Glutamatergic neuron (in vitro differentiated cells): ENCODE data around the gene NPVF. TPM values are rescaled to one million over a fixed set of nuclear protein-coding genes. Genes with fewer than 3 reads are reported as not detected.

Experiments
- DNase-seq: peaks from one replicate; pipeline ENCODE4 v3.0.0; 2022
- H3K27ac Mint-ChIP-seq: one replicate; pipeline ENCODE4 v1.8.0; 2020; ENCODE audit warnings: mild to moderate bottlenecking, mixed read lengths, inconsistent platforms; ENCODE audit not compliant: unreplicated experiment
- H3K27me3 Mint-ChIP-seq: one replicate; pipeline ENCODE4 v1.8.0; 2020; ENCODE audit warnings: mild to moderate bottlenecking, moderate library complexity, mixed read lengths, inconsistent platforms; ENCODE audit not compliant: unreplicated experiment
- H3K36me3 Mint-ChIP-seq: one replicate; pipeline ENCODE4 v1.8.0; 2020; ENCODE audit warnings: mild to moderate bottlenecking, mixed read lengths, inconsistent platforms; ENCODE audit not compliant: unreplicated experiment
- H3K4me1 Mint-ChIP-seq: one replicate; pipeline ENCODE4 v1.8.0; 2020; ENCODE audit warnings: mild to moderate bottlenecking, low read depth, mixed read lengths, inconsistent platforms; ENCODE audit not compliant: unreplicated experiment
- H3K4me3 Mint-ChIP-seq: one replicate; pipeline ENCODE4 v1.8.0; 2020; ENCODE audit warnings: mild to moderate bottlenecking, mixed read lengths, inconsistent platforms; ENCODE audit not compliant: unreplicated experiment
- H3K9me3 Mint-ChIP-seq: one replicate; pipeline ENCODE4 v1.8.0; 2020; ENCODE audit warnings: mild to moderate bottlenecking, moderate library complexity, mixed read lengths, inconsistent platforms; ENCODE audit not compliant: unreplicated experiment
- CTCF ChIP-seq: fragments of 200-600 bp; sonication (generic); IDR thresholded peaks from one replicate; pipeline ENCODE4 v1.5.0; 2021; ENCODE audit not compliant: partially characterized antibody, unreplicated experiment
- total RNA-seq: library from RNA; stranded (reverse); fragmentation: NEBNext Ultra II Directional; extraction: Animal tissue kit (Norgen Biotek cat#: 25700); gene quantifications from one replicate; pipeline ENCODE4 v1.2.1, GENCODE V29; 2021; ENCODE audit not compliant: unreplicated experiment

Gene NPVF
- total RNA-seq, 1 donor from 2014 or later = not detected

DNA sequence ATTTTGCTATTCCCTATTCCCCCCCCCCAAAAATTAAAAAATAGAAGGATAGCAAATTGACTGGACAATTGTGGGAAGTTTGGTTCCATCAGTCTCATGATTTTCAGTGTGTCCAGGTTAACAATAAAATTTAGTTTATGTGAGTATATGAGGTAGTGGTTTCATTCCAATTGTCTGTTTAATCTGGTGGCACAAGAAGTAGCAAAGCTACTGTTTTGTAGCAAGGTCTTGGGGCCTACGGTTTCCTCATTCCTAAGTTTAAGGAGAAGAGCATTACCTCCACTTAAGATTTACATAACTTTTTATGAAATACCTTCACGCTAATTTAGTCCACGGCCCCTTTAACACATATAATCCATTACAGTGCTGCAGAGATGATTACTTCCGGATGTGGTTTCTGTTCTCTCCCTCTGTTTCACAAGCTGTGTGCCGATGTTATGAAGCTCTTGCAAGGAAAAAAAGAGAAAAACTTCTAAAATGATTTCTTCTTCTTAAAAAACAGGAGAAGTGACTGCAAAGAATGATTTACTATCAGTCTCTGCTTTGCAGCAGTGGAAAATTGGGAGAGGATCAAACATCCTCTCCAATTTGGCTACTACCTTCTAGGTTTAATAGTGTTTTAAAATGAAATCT lies 32.7 kb upstream of the NPVF start:
- Mint-ChIP-seq H3K27me3 (no peaks in the 10 kb centered on the region), H3K4me1 (peaks cover 14% of the 10 kb centered on the region), H3K27ac (no peak overlapping the region), H3K36me3 (no peaks in the 10 kb centered on the region), H3K4me3 (no peak overlapping the region), H3K9me3 (no peaks in the 10 kb centered on the region)
- DNase-seq = no peak
- TF ChIP-seq CTCF = no peak

GRCh38 chr7:25259487-25260243 lies 31.4 kb upstream of the NPVF start:
- Mint-ChIP-seq H3K9me3 (peaks cover 2% of the 10 kb centered on the region), H3K27ac (no peak overlapping the region), H3K27me3 (no peaks in the 10 kb centered on the region), H3K4me3 (no peak overlapping the region), H3K36me3 (no peaks in the 10 kb centered on the region), H3K4me1 (peaks cover 20% of the 10 kb centered on the region)
- TF ChIP-seq CTCF = peak; percentile 76
- peak; percentile 63 for DNase-seq

- no peak overlapping the region for H3K4me3 Mint-ChIP-seq
- peaks cover 20% of the 10 kb centered on the region for H3K4me1 Mint-ChIP-seq
- H3K27ac Mint-ChIP-seq = peak overlapping the region; percentile 84
- H3K36me3 Mint-ChIP-seq = no peaks in the 10 kb centered on the region
- H3K27me3 Mint-ChIP-seq = no peaks in the 10 kb centered on the region
- H3K9me3 Mint-ChIP-seq = peaks cover 2% of the 10 kb centered on the region
- TF ChIP-seq CTCF = no peak
- no peak for DNase-seq
These were observed 28.1 kb upstream of the NPVF start for GRCh38 chr7:25256333-25256819.

- no peak overlapping the region for H3K4me3 Mint-ChIP-seq
- H3K4me1 Mint-ChIP-seq = peaks cover 20% of the 10 kb centered on the region
- H3K9me3 Mint-ChIP-seq = peaks cover 2% of the 10 kb centered on the region
- DNase-seq = no peak
- no peaks in the 10 kb centered on the region for H3K27me3 Mint-ChIP-seq
- TF ChIP-seq CTCF = no peak
- H3K36me3 Mint-ChIP-seq = no peaks in the 10 kb centered on the region
- H3K27ac Mint-ChIP-seq = peak overlapping the region; percentile 84
These were observed 27.5 kb upstream of the NPVF start for GRCh38 chr7:25255611-25256332.
